ENCODE measurements around the gene CD82.
A peak's percentile ranks its signal among the peaks of the same experiment; 100 is the strongest.
"Not testable (repeated sequence)": the region's sequence is repeated elsewhere in the genome, so short reads cannot be mapped to it uniquely, and the experiment has no call there.

Gene CD82

DNA sequence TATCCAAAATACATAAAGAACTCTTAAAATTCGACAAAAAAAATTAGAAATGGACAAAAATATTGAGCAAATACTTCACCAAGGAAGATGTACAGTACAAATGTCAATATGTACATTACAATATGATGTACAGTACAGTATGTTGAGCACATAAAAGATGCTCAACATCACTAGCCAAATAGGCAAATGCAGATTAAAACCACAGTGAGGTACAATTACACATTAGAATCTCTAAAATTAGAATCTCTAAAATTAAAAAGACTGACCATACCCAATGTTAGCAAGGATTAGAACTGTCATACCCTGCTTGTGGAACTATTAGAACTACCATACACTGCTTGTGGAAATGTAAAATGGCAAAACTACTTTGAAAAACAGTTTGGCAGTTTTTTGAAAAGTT lies 82.6 kb downstream of the CD82 start:
- H3K4me1 Mint-ChIP-seq = peaks cover 12% of the 10 kb centered on the region
- H3K27ac Mint-ChIP-seq = no peak overlapping the region
- H3K9me3 Mint-ChIP-seq = peaks cover 19% of the 10 kb centered on the region
- no peak for ATAC-seq
- peaks cover 51% of the 10 kb centered on the region for H3K27me3 Mint-ChIP-seq
- no peak overlapping the region for H3K4me3 Mint-ChIP-seq
- peaks cover 14% of the 10 kb centered on the region for H3K36me3 Mint-ChIP-seq

DNA sequence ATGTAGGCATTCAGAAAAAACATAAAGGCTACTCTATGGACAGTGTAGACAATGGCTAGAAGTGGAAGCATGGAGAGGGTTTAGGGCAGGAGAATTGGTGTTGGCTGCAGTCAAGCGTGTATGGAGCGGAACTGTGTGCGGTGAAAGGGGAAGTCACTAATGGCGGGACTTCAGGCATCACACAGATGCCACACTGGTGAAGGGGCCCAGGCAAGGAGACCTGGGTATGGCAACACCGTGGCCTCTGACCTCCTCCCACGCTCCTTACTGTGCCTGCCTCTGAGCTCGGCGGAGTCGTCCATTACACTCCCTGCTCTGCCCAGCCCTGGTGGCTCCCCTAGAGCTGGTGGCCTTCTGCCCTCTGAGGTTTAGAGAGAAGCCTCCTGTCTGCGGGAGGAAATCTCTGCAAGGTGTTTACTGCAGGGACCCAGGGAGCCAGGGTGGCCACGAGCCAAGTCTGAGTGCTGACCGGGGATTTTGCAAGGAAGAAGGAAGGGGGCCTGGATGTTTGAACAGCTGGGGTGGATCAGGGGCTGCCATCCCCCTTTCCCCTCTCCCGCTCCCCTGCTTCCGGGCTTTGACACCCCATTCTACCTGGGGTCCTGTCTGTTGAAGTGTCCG lies 86.2 kb downstream of the CD82 start:
- peaks cover 7% of the 10 kb centered on the region for H3K9me3 Mint-ChIP-seq
- no peaks in the 10 kb centered on the region for H3K36me3 Mint-ChIP-seq
- H3K4me3 Mint-ChIP-seq = no peak overlapping the region
- peaks cover 12% of the 10 kb centered on the region for H3K4me1 Mint-ChIP-seq
- peaks cover 47% of the 10 kb centered on the region for H3K27me3 Mint-ChIP-seq
- ATAC-seq = peak; percentile 72
- H3K27ac Mint-ChIP-seq = no peak overlapping the region

DNA sequence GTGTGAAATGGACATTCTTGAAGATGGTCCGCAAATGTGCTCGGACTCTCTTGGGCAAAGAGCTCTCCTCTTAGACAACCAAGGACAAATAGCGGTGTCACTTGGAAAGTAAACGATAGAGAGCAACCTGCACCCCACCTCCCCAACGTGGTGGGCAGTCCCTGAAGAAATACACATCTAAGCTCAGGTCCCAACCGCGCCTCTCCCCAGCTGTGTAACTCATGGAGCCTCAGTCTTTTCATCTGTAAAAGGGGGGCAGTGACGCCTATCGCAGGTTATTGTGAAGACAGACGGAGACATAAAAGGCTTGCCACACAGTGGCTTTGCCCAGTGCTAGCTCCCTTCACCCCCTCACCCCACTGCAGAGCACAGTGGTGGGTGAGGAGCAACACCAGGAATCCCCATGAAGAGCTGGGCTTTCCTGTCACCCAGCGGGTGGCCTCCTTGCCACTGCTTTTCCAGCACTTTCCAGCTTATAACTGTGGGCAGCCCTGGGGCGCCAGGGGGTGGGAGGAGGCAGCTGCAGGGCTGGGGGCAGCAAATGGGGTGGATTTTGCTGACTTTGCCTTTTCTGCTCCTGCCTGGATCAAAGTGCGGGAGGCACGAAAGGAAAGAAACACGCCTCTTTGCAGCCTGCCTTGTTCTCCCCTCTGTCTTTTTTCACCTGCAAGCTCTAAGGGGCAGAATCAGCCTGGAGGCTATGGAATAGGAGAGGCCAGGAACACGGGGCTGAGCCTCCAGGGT lies 87.6 kb downstream of the CD82 start:
- Mint-ChIP-seq H3K27ac (no peak overlapping the region), H3K9me3 (no peaks in the 10 kb centered on the region), H3K36me3 (no peaks in the 10 kb centered on the region), H3K4me3 (no peak overlapping the region), H3K4me1 (peaks cover 12% of the 10 kb centered on the region), H3K27me3 (peaks cover 35% of the 10 kb centered on the region)
- ATAC-seq = no peak

DNA sequence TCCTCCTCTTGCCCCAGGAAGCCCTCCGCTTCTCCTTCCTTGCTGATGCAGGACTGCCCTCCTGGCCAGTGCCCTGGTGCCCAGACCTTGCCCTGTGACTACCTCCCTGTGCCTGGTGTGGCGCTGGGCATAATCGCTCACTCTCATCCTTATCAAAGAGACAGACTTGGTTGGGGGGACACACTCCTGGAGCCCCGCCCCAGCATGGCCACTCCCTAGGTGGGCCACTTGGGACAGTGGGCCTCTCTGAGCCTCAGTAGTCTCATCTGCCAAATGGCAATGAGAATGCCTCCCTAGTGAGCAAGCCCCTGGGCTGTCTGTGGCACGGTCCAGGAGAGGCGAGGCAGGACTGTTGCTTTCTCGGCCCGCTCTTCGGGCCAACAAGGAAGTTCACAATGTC lies 88.6 kb downstream of the CD82 start:
- no peaks in the 10 kb centered on the region for H3K9me3 Mint-ChIP-seq
- no peaks in the 10 kb centered on the region for H3K36me3 Mint-ChIP-seq
- H3K4me3 Mint-ChIP-seq = no peak overlapping the region
- H3K4me1 Mint-ChIP-seq = peaks cover 12% of the 10 kb centered on the region
- no peak overlapping the region for H3K27ac Mint-ChIP-seq
- ATAC-seq = no peak
- H3K27me3 Mint-ChIP-seq = peaks cover 26% of the 10 kb centered on the region

DNA sequence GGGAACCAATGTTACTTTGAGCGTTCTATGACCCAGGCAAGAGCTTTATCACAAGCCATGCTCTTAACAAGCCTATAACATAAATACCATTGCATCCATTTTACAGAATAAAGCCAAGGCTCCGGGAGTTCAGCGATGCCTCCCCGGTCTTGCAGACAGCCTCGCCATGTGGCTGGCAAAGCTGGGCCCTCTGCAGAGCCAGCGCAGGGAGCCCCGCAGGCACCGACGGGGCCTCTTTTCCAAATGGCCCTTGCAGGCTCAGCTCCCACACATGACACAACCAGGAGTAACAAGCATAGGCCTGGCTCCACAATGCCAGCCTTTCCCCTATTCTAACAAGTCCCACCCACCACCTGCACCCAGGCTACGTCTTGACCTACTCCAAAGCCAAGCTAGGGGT lies 89.1 kb downstream of the CD82 start:
- Mint-ChIP-seq H3K27ac (no peak overlapping the region), H3K36me3 (no peaks in the 10 kb centered on the region), H3K9me3 (no peaks in the 10 kb centered on the region), H3K27me3 (peaks cover 24% of the 10 kb centered on the region), H3K4me1 (peaks cover 12% of the 10 kb centered on the region), H3K4me3 (no peak overlapping the region)
- no peak for ATAC-seq

DNA sequence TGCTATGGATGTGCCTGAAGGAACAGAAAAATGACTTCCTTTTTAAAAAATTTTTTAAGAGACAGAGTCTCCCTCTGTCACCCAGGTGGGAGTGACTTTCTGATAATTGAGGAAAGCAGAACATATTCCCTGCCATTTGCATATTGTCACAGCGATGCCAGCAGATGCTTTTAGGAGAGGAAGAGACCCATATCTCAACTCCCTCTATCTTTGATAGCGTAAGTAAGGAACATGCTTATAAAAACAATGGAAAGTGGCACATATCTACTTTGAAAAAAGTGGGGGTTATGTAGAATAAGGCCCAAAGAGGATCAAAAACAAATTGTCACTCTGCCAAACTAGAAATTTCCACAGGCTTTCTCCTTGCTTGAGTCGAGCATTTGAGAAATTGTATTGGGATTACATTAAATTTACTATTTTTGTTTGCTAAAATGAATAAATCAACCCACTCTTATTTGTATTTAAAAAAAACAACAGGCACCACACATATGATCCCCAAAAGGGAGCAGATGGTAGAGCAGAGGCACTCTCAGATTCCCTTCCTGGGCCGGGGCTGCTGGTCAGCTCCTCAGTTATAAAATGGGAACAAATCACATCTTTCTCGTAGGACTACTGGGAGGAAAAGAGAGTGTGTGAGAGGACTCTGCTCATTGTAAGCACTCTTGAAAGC lies 92.5 kb downstream of the CD82 start:
- H3K27me3 Mint-ChIP-seq = peaks cover 24% of the 10 kb centered on the region
- no peaks in the 10 kb centered on the region for H3K4me1 Mint-ChIP-seq
- ATAC-seq = no peak

DNA sequence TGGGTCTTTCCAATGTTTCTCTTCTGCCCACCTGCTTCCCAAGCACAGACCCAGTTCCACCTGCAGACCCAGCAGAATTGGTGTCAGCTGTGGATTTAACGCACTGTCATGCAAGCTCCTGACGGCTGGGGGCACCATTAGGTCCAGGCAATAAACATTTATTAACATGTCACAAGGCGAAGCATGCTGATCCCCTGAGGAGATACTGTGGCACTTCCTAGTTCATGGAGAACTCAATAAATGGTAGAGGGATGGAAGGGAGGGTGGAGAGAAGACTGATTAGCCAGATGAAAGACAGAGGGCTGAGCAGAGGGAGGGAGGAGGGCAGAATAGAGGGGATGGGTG lies 93.0 kb downstream of the CD82 start:
- ATAC-seq = no peak
- H3K27me3 Mint-ChIP-seq = peaks cover 22% of the 10 kb centered on the region
- peaks cover 5% of the 10 kb centered on the region for H3K36me3 Mint-ChIP-seq
- no peaks in the 10 kb centered on the region for H3K4me1 Mint-ChIP-seq
- peaks cover 3% of the 10 kb centered on the region for H3K9me3 Mint-ChIP-seq
- H3K4me3 Mint-ChIP-seq = no peak overlapping the region
- no peak overlapping the region for H3K27ac Mint-ChIP-seq

More for the DNA sequence above, 92.5 kb downstream of the CD82 start:
- Mint-ChIP-seq H3K4me3 (no peak overlapping the region), H3K9me3 (peaks cover 3% of the 10 kb centered on the region), H3K27ac (no peak overlapping the region), H3K36me3 (peaks cover 5% of the 10 kb centered on the region)

DNA sequence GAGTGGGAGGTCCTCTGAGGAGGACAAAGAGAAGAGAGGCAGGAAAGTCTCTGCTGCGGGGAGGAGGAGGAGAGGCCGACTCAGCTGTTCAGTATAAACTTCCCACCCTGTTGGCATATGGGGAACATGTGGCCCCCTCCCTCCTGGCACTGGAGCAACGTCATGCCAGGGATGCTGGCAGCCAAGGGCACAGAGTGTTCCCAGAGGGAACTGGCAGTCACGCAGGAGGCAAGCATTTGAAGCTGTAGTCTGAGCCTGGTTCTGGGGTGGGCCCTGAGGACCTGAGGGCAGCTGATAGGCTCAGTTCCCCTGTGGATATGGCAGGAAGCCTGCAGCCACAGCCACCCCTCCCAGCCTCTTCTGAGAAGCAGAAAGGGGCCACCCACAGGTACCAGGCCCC lies 94.2 kb downstream of the CD82 start:
- no peak overlapping the region for H3K27ac Mint-ChIP-seq
- peaks cover 5% of the 10 kb centered on the region for H3K36me3 Mint-ChIP-seq
- H3K27me3 Mint-ChIP-seq = peaks cover 13% of the 10 kb centered on the region
- peaks cover 3% of the 10 kb centered on the region for H3K9me3 Mint-ChIP-seq
- no peaks in the 10 kb centered on the region for H3K4me1 Mint-ChIP-seq
- no peak for ATAC-seq
- H3K4me3 Mint-ChIP-seq = no peak overlapping the region

DNA sequence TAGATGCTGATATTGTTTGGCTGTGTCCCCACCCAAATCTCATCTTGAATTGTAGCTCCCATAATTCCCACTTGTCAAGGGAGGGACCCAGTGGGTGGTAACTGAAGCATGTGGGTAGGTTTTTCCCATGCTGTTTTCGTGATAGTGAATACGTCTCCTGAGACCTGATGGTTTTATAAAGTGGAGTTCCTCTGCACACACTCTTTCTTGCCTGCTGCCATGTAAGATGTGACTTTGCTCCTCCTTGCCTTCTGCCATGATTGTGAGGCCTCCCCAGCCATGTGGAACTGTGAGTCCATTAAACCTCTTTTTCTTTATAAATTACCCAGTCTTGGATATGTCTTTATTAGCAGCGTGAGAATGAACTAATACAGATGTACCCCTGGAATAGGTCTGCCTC lies 95.1 kb downstream of the CD82 start:
- not testable (repeated sequence) for H3K27ac Mint-ChIP-seq, H3K4me1 Mint-ChIP-seq, H3K4me3 Mint-ChIP-seq, H3K36me3 Mint-ChIP-seq, ATAC-seq, H3K9me3 Mint-ChIP-seq
- peaks cover 13% of the 10 kb centered on the region for H3K27me3 Mint-ChIP-seq

DNA sequence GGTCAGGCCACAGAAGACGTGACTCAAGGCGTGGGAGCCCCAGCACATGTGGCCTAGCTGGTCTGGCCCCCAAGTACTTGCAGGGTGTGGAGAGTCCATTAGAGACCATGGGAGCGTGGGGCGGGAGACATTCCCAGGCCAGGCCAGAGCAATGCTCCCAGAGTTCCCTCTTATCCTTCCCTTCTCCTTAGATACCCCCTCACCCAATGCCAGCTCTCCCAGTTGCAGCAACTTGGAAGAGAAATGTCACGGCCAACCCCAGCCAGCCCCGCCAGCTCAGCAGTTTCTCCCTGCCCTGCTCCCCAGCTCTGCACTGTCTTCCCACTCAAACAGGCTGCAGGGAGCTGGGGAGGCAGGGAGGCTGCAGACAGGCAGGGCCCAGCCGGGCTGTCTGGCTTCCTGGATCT lies 95.9 kb downstream of the CD82 start:
- Mint-ChIP-seq H3K27ac (no peak overlapping the region), H3K4me1 (no peaks in the 10 kb centered on the region), H3K9me3 (peaks cover 3% of the 10 kb centered on the region), H3K27me3 (peaks cover 13% of the 10 kb centered on the region), H3K4me3 (no peak overlapping the region), H3K36me3 (peaks cover 5% of the 10 kb centered on the region)
- peak; percentile 16 for ATAC-seq
